A172 (cell line): ENCODE data around the gene SLC30A4. TPM values are rescaled to one million over a fixed set of nuclear protein-coding genes. Genes with fewer than 3 reads are reported as not detected.
"Not testable (repeated sequence)": the region's sequence is repeated elsewhere in the genome, so short reads cannot be mapped to it uniquely, and the experiment has no call there.

Source experiments
- DNase-seq: peaks from one replicate; pipeline ENCODE4 v3.0.0-alpha.2; 2015; ENCODE audit warnings: low spot score
- total RNA-seq: library from RNA; depleted of rRNA; stranded (reverse); fragments of >200 nt; shearing (Covaris generic); gene quantifications from 2 replicates; pipeline ENCODE4 v1.2.3, GENCODE V29; 2014

Gene SLC30A4
- total RNA-seq, 1 experiment from 2014 or later: 4.7 TPM

- no peak for DNase-seq
Observed at GRCh38 chr15:45510758-45511280, 11.7 kb downstream of the SLC30A4 start.

- DNase-seq: not testable (repeated sequence)
Observed at GRCh38 chr15:45507143-45507542, 15.4 kb downstream of the SLC30A4 start.

DNA sequence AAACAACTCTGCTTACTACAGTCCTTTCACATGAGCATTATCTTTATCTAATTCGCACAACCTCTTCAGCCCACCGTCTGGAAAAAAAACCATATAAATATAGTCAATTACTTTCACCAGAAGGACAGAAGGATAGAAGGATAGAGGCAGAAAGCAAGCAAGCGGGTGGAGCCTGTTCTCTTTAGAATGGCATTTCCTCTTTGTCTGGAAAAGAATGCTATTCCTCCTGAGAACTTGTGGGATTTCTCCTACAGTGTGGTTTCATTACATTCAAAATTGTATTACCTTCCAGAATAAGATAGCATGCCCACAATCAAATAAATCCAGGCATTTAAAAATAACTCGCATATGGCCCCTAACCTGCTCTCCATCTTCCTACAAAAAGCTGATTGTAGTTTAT lies 23.1 kb downstream of the SLC30A4 start:
- peak; percentile 30 for DNase-seq

- no peak for DNase-seq
Observed at GRCh38 chr15:45498701-45499100, 23.9 kb downstream of the SLC30A4 start.

GRCh38 chr15:45497261-45497660 lies 25.3 kb downstream of the SLC30A4 start:
- DNase-seq: no peak

- no peak for DNase-seq
Observed at GRCh38 chr15:45496658-45497057, 25.9 kb downstream of the SLC30A4 start.

DNA sequence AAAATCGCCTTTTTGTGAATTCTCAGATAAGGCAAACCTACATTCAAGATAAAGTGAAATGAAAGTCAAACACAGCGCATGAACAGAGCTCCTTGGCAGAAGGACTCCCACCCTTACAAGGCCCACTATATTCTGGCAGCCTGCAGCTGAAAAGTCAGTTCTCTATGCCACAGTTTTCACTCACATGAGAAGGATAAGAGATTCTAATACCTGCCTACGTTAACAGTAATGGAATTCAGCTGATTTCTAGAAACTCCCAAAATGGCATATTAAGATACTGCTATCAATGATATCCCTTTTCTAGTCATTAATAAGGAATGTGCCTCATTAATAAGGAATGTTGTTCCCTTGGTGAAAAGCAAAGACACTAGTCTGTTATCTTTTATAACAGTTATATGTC lies 27.0 kb downstream of the SLC30A4 start:
- DNase-seq: no peak

DNA sequence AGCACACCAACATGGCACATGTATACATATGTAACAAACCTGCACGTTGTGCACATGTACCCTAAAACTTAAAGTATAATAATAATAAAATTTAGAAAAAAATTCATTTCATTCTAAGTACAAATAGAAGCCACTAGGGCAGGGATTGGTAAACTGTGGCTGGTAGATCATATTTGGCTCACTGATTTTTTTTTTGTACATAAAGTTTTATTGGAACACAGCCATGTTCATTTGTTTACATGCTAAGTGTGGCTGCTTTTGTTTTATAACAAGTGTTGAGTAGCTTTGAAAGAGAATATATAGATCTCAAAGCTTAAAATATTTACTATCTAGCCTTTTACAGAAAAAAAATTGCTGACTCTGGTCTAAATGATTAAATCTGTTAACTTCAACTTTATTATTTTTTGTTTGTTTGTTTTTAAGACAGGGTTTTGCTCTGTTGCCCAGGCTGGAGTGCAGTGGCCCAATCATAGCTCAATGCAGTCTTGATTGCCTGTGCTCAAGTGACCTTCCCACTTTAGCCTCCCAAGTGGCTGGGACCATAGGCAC lies 32.8 kb downstream of the SLC30A4 start:
- DNase-seq: no peak

- DNase-seq: no peak
Observed at GRCh38 chr15:45486317-45486716, 36.2 kb downstream of the SLC30A4 start.

- no peak for DNase-seq
Observed at GRCh38 chr15:45481135-45481534, 41.4 kb downstream of the SLC30A4 start.

GRCh38 chr15:45476410-45476809 lies 46.1 kb downstream of the SLC30A4 start:
- no peak for DNase-seq

DNA sequence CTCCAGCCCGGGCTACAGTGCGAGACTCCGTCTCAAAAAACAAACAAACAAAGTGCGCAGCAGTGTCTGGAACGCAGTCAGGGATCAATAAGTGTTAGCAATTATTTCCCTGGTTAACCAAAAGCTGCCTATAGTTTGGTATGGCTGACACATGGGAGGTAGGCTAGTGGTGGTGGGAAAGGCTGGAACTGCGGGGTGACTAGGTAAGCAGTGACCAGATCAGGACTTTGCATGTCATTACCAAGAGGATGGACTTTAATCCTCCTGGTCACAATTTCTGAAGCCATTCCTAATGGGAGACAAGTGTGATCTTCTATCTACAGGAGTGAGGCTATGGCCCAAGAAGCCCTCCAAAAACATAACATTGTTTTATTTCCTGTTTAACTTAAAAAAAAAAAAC lies 47.8 kb downstream of the SLC30A4 start:
- DNase-seq: no peak

GRCh38 chr15:45473068-45473467 lies 49.5 kb downstream of the SLC30A4 start:
- no peak for DNase-seq

- no peak for DNase-seq
Observed at GRCh38 chr15:45471151-45471550, 51.4 kb downstream of the SLC30A4 start.

DNA sequence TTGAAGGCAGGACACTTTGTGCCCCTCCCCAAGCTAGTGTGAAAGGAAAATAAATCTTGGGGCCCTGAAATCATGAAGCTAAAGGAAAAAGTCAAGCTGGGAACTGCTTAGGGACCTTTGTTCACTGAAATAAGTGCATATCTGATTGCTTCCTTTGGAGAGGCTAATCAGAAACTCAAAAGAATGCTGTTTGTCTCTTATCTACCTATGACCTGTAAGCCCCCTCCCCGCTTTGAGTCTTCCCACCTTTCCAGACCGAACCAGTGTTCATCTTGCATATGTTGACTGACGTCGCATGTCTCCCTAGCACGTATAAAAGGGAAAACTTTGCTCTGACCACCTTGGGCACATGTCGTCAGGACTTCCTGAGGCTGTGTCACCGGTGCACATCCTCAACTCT lies 53.1 kb downstream of the SLC30A4 start:
- no peak for DNase-seq

DNA sequence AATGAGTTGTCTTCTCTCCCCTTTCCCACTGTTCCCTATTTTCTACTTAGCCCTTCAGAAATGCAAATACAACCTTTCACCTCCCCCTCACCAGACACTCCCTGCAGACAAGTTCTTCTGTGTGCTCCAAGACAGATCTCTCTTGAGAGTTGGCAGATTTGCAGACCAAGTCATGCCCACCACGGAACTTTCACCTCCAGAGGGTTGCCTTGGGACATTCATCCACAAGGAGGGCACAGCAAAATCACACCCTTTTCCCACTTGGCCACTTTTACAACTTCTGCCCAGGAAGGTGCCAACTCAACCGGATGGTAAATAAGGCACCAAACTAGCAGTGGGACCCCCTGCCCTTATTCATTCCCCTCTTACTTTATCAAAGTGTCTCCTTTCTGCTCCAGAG lies 53.5 kb downstream of the SLC30A4 start:
- no peak for DNase-seq

GRCh38 chr15:45468294-45468693 lies 54.3 kb downstream of the SLC30A4 start:
- DNase-seq: no peak

- DNase-seq: peak; percentile 58
Observed at GRCh38 chr15:45458746-45459403, 63.7 kb downstream of the SLC30A4 start.

- DNase-seq: peak; percentile 73
Observed at GRCh38 chr15:45457641-45458539, 64.7 kb downstream of the SLC30A4 start.

DNA sequence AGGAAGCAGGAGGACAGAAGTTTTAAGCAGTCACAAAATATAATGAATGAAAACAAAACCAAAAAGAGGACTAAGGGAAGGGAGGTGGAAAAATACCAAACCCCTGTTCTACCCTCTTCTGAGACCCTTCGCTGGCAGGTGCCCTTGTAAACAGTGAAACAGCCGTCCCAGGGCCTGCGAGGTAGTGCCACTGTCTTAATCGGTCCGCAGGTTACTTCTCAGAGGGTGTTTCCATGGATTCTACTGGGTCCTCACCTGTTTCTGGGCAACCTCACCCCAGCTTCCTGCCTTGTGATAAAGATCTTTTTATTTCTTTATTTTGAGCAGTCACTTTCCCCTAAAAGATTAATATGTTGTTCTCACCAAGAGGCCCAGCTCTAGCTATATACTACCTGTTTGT lies 65.3 kb downstream of the SLC30A4 start:
- DNase-seq: peak; percentile 14

GRCh38 chr15:45456212-45457106 lies 66.1 kb downstream of the SLC30A4 start:
- DNase-seq: peak; percentile 98

- peak; percentile 94 for DNase-seq
Observed at GRCh38 chr15:45454814-45455213, 67.7 kb downstream of the SLC30A4 start.
